Measurements from ENCODE around the gene ANTXR2.

ANTXR2 gene

GRCh38 chr4:79982601-79983322 lies 90.3 kb downstream of the ANTXR2 start:
- DNase-seq, result no peak

- DNase-seq, result no peak
Measured at GRCh38 chr4:79980448-79980847, 92.6 kb downstream of the ANTXR2 start.

GRCh38 chr4:79979785-79980437 lies 93.1 kb downstream of the ANTXR2 start:
- no peak for DNase-seq

GRCh38 chr4:79977131-79977840 lies 95.7 kb downstream of the ANTXR2 start:
- DNase-seq, result no peak

GRCh38 chr4:79964400-79965211 lies 108.4 kb downstream of the ANTXR2 start:
- DNase-seq, result peak in 5 of 14 donors; percentile 2 to 41 (median 15)

GRCh38 chr4:79964020-79964399 lies 109.0 kb downstream of the ANTXR2 start:
- DNase-seq, result no peak

GRCh38 chr4:79959652-79960051 lies 113.4 kb downstream of the ANTXR2 start:
- no peak for DNase-seq

GRCh38 chr4:79958466-79959264 lies 114.4 kb downstream of the ANTXR2 start:
- no peak for DNase-seq

- DNase-seq, result no peak
Measured at GRCh38 chr4:79949178-79949577, 123.9 kb downstream of the ANTXR2 start.

- DNase-seq, result no peak
Measured at GRCh38 chr4:79948739-79949138, 124.3 kb downstream of the ANTXR2 start.

GRCh38 chr4:79948261-79948660 lies 124.8 kb downstream of the ANTXR2 start:
- no peak for DNase-seq

- DNase-seq, result no peak
Measured at GRCh38 chr4:79947386-79947785, 125.6 kb downstream of the ANTXR2 start.

GRCh38 chr4:79935274-79935673 lies 137.8 kb downstream of the ANTXR2 start:
- DNase-seq, result no peak

- no peak for DNase-seq
Measured at GRCh38 chr4:79934660-79935059, 138.4 kb downstream of the ANTXR2 start.

GRCh38 chr4:79927931-79928330 lies 145.1 kb downstream of the ANTXR2 start:
- no peak for DNase-seq

GRCh38 chr4:79923281-79923680 lies 149.7 kb downstream of the ANTXR2 start:
- DNase-seq, result no peak

GRCh38 chr4:79922011-79922410 lies 151.0 kb downstream of the ANTXR2 start:
- DNase-seq, result no peak

- DNase-seq, result no peak
Measured at GRCh38 chr4:79920163-79920853, 152.7 kb downstream of the ANTXR2 start.

- no peak for DNase-seq
Measured at GRCh38 chr4:79918292-79918691, 154.7 kb downstream of the ANTXR2 start.

GRCh38 chr4:79917246-79917645 lies 155.8 kb downstream of the ANTXR2 start:
- DNase-seq, result no peak

GRCh38 chr4:79915246-79915645 lies 157.8 kb downstream of the ANTXR2 start:
- no peak for DNase-seq

Data from C1 segment of cervical spinal cord (tissue), 14 donors.